NT2/D1 (cell line): ENCODE data around the gene ATG9A.

Experiments
- YY1 ChIP-seq: IDR thresholded peaks from 2 replicates; pipeline ENCODE4 v1.6.1; 2011; ENCODE audit not compliant: insufficient read length, insufficient read depth
- ZNF274 ChIP-seq: IDR thresholded peaks from 2 replicates; pipeline ENCODE4 v1.6.1; 2011; ENCODE audit warnings: mild to moderate bottlenecking, low read depth, low read length

DNA sequence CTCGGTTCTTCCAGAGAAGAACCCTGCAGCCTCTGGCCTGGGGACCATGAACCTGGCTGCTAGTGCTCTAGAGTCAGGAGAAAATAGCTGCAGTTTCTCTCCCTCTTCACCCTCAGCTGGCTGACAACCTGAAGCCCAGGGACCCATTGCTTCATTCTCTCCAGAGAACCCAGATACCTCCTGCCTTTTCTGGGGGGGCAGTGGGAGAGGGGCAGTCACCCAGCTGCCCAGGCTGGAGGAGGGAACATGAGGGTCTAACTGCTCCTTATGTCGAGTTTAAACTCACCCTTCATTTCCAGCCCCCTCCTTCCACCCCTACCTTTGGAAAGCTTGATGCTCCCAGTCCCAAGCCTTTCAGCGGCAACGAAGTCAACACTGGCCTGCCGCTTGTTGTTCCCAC lies 30.5 kb downstream of the ATG9A start:
- TF ChIP-seq YY1, result no peak
- TF ChIP-seq ZNF274, result no peak
